ENCODE data around the gene MICOS13.
"Not testable (repeated sequence)": the region's sequence is repeated elsewhere in the genome, so short reads cannot be mapped to it uniquely, and the experiment has no call there.

GRCh38 chr19:5688262-5688881 lies 8.1 kb upstream of the MICOS13 start:
- TF ChIP-seq CTCF, POLR2A (IDR thresholded peaks at IDR 0.05): not testable (repeated sequence)
